Measurements from ENCODE around the gene TBC1D32. TPM values are rescaled to one million over a fixed set of nuclear protein-coding genes. Genes with fewer than 3 reads are reported as not detected.
"Not testable (repeated sequence)": the region's sequence is repeated elsewhere in the genome, so short reads cannot be mapped to it uniquely, and the experiment has no call there.

The TBC1D32 gene
- total and polyA plus RNA-seq, 2 donors: 3.3 to 10.3 TPM

DNA sequence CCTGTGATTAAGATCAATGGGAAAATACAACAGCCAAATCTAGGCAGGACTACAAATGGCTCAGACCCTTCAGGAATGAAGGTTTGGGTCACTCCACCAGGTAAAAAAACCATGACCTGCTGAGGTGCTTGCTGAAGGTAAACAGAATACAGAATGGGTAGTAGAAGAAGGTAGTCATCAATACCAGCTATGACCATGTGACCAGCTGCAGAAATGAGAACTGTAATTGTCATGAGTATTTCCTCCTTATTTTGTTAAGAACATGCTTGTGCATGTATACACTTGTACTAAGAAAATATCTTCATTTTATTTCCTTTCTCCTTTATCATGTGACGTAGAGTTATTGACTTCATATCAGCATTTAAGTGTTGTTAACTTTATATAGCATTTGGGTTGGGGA lies 161.8 kb downstream of the TBC1D32 start:
- H3K36me3 ChIP-seq (ENCODE audit: control insufficient read depth in 2 of 2, insufficient read depth in 2 of 2, low read length in 1 of 2); H3K27me3 ChIP-seq (ENCODE audit: control insufficient read depth in 2 of 2, insufficient read depth in 1 of 2, low read length in 1 of 2); H3K9me3 ChIP-seq (ENCODE audit: control insufficient read depth in 2 of 2, insufficient read depth in 1 of 2, low read length in 1 of 2); H3K27ac ChIP-seq (ENCODE audit: low read depth in 1 of 2, low read length in 1 of 2); H3K4me3 ChIP-seq (ENCODE audit: low read length in 2 of 2); H3K4me1 ChIP-seq (ENCODE audit: control insufficient read depth in 2 of 2, insufficient read depth in 2 of 2, low read length in 2 of 2); DNase-seq (ENCODE audit: low read depth in 6 of 9, low spot score in 9 of 9): not testable (repeated sequence)
- 94% methylated on average over 1 of the region's 1 CpG for WGBS

DNA sequence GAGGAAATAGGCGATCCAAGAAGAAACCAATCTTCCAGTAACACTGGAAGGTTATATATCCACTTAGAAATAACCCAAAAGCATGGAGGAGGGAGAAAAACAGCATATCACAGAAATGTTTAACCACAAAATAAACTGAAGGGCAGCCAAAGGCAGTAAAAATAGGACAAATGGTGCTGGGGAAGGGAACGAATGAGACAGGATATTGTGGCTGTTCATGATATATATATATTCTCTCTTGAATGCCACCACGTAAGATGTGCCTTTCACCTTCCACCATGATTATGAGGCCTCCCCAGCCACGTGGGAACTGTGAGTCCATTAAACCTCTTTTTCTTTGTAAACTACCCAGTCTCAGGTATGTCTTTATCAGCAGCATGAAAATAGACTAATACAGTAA lies 162.4 kb downstream of the TBC1D32 start:
- Histone ChIP-seq H3K36me3 (ENCODE audit: control insufficient read depth in 2 of 2, insufficient read depth in 2 of 2, low read length in 1 of 2) (no peaks in the 10 kb centered on the region), H3K27ac (ENCODE audit: low read depth in 1 of 2, low read length in 1 of 2) (no peak overlapping the region), H3K4me1 (ENCODE audit: control insufficient read depth in 2 of 2, insufficient read depth in 2 of 2, low read length in 2 of 2) (no peaks in the 10 kb centered on the region), H3K9me3 (ENCODE audit: control insufficient read depth in 2 of 2, insufficient read depth in 1 of 2, low read length in 1 of 2) (no peaks in the 10 kb centered on the region), H3K27me3 (ENCODE audit: control insufficient read depth in 2 of 2, insufficient read depth in 1 of 2, low read length in 1 of 2) (no peaks in the 10 kb centered on the region), H3K4me3 (ENCODE audit: low read length in 2 of 2) (no peak overlapping the region)
- WGBS: 93% methylated on average over 4 of the region's 4 CpGs
- DNase-seq (ENCODE audit: low read depth in 6 of 9, low spot score in 9 of 9): no peak

DNA sequence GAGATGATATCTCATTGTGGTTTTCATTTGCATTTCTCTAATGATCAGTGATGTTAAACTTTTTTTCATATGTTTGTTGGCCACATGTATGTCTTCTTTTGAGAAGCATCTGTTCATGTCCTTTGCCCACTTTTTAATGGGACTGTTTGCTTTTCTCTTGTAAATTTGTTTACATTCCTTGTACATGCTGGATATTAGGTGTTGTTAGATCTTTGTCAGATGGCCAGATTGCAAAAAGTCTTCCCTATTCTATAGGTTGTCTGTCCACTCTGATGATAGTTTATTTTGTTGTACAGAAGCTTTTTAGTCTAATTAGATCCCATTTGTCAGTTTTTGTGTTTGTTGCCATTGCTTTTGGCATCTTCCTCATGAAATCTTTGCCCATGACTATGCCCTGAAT lies 172.4 kb downstream of the TBC1D32 start:
- no peak overlapping the region for H3K4me3 ChIP-seq (ENCODE audit: low read length in 2 of 2)
- DNase-seq (ENCODE audit: low read depth in 6 of 9, low spot score in 9 of 9): no peak
- H3K4me1 ChIP-seq (ENCODE audit: control insufficient read depth in 2 of 2, insufficient read depth in 2 of 2, low read length in 2 of 2): no peaks in the 10 kb centered on the region
- H3K27ac ChIP-seq (ENCODE audit: low read depth in 1 of 2, low read length in 1 of 2): no peak overlapping the region
- no peaks in the 10 kb centered on the region for H3K27me3 ChIP-seq (ENCODE audit: control insufficient read depth in 2 of 2, insufficient read depth in 1 of 2, low read length in 1 of 2)
- H3K36me3 ChIP-seq (ENCODE audit: control insufficient read depth in 2 of 2, insufficient read depth in 2 of 2, low read length in 1 of 2): no peaks in the 10 kb centered on the region
- H3K9me3 ChIP-seq (ENCODE audit: control insufficient read depth in 2 of 2, insufficient read depth in 1 of 2, low read length in 1 of 2): no peaks in the 10 kb centered on the region

DNA sequence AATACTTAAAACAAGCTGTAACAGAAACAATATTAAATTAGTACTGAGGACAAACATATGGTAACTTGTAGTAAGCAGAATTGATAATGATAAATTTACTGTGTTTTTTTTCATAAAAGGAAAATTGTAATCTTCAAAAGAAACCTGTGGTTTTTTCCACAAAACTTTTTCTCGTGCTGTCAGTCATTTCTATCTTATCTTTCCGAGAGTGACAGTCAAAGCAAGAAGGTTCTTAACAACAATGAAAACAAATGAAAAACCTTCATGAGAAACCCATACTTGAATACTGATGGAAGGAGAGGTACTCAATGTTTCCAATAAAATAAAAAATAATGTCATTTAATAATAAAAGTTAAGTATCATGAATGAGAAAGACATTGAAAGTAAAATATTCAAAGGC lies 174.0 kb downstream of the TBC1D32 start:
- H3K36me3 ChIP-seq (ENCODE audit: control insufficient read depth in 2 of 2, insufficient read depth in 2 of 2, low read length in 1 of 2): no peaks in the 10 kb centered on the region
- no peaks in the 10 kb centered on the region for H3K27me3 ChIP-seq (ENCODE audit: control insufficient read depth in 2 of 2, insufficient read depth in 1 of 2, low read length in 1 of 2)
- no peaks in the 10 kb centered on the region for H3K9me3 ChIP-seq (ENCODE audit: control insufficient read depth in 2 of 2, insufficient read depth in 1 of 2, low read length in 1 of 2)
- no peaks in the 10 kb centered on the region for H3K4me1 ChIP-seq (ENCODE audit: control insufficient read depth in 2 of 2, insufficient read depth in 2 of 2, low read length in 2 of 2)
- no peak overlapping the region for H3K4me3 ChIP-seq (ENCODE audit: low read length in 2 of 2)
- no peak overlapping the region for H3K27ac ChIP-seq (ENCODE audit: low read depth in 1 of 2, low read length in 1 of 2)
- 92% methylated on average over 2 of the region's 2 CpGs for WGBS
- no peak for DNase-seq (ENCODE audit: low read depth in 6 of 9, low spot score in 9 of 9)

DNA sequence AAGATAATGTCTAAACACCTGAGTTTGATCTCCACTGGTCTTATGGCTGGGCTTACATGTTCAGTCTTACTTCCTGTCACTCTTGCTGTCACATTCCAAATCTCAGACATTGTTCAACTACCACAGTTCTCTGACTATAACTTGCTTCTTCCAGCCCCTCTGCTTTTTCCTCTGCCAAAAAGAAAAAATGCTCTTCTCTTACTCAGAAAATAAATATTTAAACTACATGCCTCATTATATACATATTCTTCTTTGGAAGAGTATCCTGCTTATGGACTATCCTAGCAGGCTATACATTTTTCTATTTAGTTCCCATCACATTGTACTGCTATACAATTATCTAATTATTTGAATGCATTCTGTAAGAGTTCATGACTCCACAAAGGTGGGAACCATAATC lies 175.4 kb downstream of the TBC1D32 start:
- no peaks in the 10 kb centered on the region for H3K36me3 ChIP-seq (ENCODE audit: control insufficient read depth in 2 of 2, insufficient read depth in 2 of 2, low read length in 1 of 2)
- peaks cover 0 to 3% of the 10 kb centered on the region in 2 donors for H3K9me3 ChIP-seq (ENCODE audit: control insufficient read depth in 2 of 2, insufficient read depth in 1 of 2, low read length in 1 of 2)
- H3K27ac ChIP-seq (ENCODE audit: low read depth in 1 of 2, low read length in 1 of 2): no peak overlapping the region
- no peaks in the 10 kb centered on the region for H3K4me1 ChIP-seq (ENCODE audit: control insufficient read depth in 2 of 2, insufficient read depth in 2 of 2, low read length in 2 of 2)
- no peak for DNase-seq (ENCODE audit: low read depth in 6 of 9, low spot score in 9 of 9)
- H3K4me3 ChIP-seq (ENCODE audit: low read length in 2 of 2): no peak overlapping the region
- H3K27me3 ChIP-seq (ENCODE audit: control insufficient read depth in 2 of 2, insufficient read depth in 1 of 2, low read length in 1 of 2): no peaks in the 10 kb centered on the region

DNA sequence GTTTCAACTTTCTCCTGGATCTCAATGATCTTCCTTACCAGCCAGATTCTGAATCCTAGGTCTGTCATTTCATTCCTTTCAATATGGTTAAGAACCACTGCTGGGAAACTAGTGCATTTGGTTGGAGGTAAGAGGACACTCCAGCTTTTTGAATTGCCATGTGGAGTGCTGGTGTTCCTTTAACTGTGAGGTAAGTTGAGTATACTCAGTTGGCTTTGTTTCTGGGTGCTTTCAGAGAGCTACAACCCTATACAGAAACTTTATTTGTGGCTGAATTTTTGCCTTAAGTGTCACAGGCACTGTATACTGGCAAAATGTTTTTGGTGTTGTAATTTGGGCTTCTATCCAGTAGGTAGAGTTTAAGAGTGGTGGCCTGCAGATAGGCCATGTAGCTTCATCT lies 175.8 kb downstream of the TBC1D32 start:
- no peak overlapping the region for H3K4me3 ChIP-seq (ENCODE audit: low read length in 2 of 2)

DNA sequence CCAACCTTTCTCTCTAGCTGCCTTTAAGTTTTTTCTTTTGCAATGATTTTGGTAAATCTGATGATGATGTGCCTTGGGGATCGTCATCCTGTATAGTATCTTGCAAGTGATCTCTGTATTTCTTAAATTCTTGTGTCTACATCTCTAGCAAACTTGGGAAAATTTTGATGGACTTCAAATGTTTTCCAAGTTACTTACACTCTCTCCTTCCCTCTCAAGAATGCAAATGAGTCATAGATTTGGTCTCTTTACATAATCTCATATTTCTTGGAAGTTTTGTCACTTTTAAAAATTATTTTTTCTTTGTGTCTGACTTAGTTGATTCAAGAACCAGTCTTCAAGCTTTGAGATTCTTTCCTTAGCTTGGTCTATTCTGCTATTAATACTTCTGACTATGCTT lies 176.4 kb downstream of the TBC1D32 start:
- Histone ChIP-seq H3K4me3 (ENCODE audit: low read length in 2 of 2) (no peak overlapping the region), H3K36me3 (ENCODE audit: control insufficient read depth in 2 of 2, insufficient read depth in 2 of 2, low read length in 1 of 2) (no peaks in the 10 kb centered on the region), H3K4me1 (ENCODE audit: control insufficient read depth in 2 of 2, insufficient read depth in 2 of 2, low read length in 2 of 2) (no peaks in the 10 kb centered on the region), H3K9me3 (ENCODE audit: control insufficient read depth in 2 of 2, insufficient read depth in 1 of 2, low read length in 1 of 2) (peaks cover 0 to 13% of the 10 kb centered on the region in 2 donors), H3K27me3 (ENCODE audit: control insufficient read depth in 2 of 2, insufficient read depth in 1 of 2, low read length in 1 of 2) (no peaks in the 10 kb centered on the region), H3K27ac (ENCODE audit: low read depth in 1 of 2, low read length in 1 of 2) (no peak overlapping the region)
- 94% methylated on average over 1 of the region's 1 CpG for WGBS
- DNase-seq (ENCODE audit: low read depth in 6 of 9, low spot score in 9 of 9): no peak

More for the DNA sequence above, 175.8 kb downstream of the TBC1D32 start:
- Histone ChIP-seq H3K36me3 (ENCODE audit: control insufficient read depth in 2 of 2, insufficient read depth in 2 of 2, low read length in 1 of 2) (no peaks in the 10 kb centered on the region), H3K9me3 (ENCODE audit: control insufficient read depth in 2 of 2, insufficient read depth in 1 of 2, low read length in 1 of 2) (peaks cover 0 to 8% of the 10 kb centered on the region in 2 donors), H3K27me3 (ENCODE audit: control insufficient read depth in 2 of 2, insufficient read depth in 1 of 2, low read length in 1 of 2) (no peaks in the 10 kb centered on the region), H3K4me1 (ENCODE audit: control insufficient read depth in 2 of 2, insufficient read depth in 2 of 2, low read length in 2 of 2) (no peaks in the 10 kb centered on the region), H3K27ac (ENCODE audit: low read depth in 1 of 2, low read length in 1 of 2) (no peak overlapping the region)
- no peak for DNase-seq (ENCODE audit: low read depth in 6 of 9, low spot score in 9 of 9)

DNA sequence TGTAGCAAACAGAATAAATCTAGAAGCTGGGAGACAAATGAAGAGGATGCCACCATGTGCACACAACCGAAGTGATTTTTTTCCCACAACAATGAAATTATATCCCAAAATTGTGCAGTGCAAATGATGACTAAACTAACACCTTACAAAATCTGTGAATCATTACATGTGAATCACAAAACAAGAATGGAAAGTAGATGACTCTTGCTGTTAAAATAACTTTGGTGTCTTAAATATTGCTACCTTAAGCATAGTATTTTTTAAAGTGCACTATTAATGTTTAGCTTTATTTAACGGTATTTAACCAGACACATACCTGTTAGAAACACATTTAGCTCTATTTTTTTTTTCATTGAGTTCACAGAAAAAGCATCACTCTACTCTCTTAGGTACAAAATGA lies 190.8 kb downstream of the TBC1D32 start:
- no peak for DNase-seq (ENCODE audit: low read depth in 6 of 9, low spot score in 9 of 9)
- H3K4me3 ChIP-seq (ENCODE audit: low read length in 2 of 2): no peak overlapping the region
- H3K36me3 ChIP-seq (ENCODE audit: control insufficient read depth in 2 of 2, insufficient read depth in 2 of 2, low read length in 1 of 2): no peaks in the 10 kb centered on the region
- no peak overlapping the region for H3K27ac ChIP-seq (ENCODE audit: low read depth in 1 of 2, low read length in 1 of 2)
- peaks cover 1 to 4% of the 10 kb centered on the region in 2 donors for H3K9me3 ChIP-seq (ENCODE audit: control insufficient read depth in 2 of 2, insufficient read depth in 1 of 2, low read length in 1 of 2)
- no peaks in the 10 kb centered on the region for H3K4me1 ChIP-seq (ENCODE audit: control insufficient read depth in 2 of 2, insufficient read depth in 2 of 2, low read length in 2 of 2)
- WGBS: 95% methylated on average over 2 of the region's 2 CpGs
- no peaks in the 10 kb centered on the region for H3K27me3 ChIP-seq (ENCODE audit: control insufficient read depth in 2 of 2, insufficient read depth in 1 of 2, low read length in 1 of 2)

DNA sequence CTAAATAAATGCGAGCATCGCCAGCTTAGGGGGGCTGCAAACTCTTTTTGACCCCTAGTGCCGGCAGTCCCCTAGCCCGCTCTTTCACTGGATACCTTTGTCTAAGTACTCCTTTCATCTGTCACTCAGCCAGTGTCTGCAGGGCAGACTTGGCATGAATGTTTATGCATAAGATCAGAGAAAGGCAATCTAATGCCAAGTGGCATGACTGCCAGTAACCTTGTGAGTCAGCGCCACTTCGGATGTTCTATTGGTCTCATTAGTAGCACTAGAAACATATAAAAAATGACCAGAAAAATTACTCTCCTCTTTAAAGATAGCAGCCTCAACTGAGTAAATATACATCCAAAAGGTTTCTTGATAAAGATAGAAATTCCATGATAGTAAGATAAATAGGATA lies 192.2 kb downstream of the TBC1D32 start:
- Histone ChIP-seq H3K4me3 (ENCODE audit: low read length in 2 of 2) (no peak overlapping the region), H3K27me3 (ENCODE audit: control insufficient read depth in 2 of 2, insufficient read depth in 1 of 2, low read length in 1 of 2) (no peaks in the 10 kb centered on the region), H3K4me1 (ENCODE audit: control insufficient read depth in 2 of 2, insufficient read depth in 2 of 2, low read length in 2 of 2) (no peaks in the 10 kb centered on the region), H3K27ac (ENCODE audit: low read depth in 1 of 2, low read length in 1 of 2) (no peak overlapping the region), H3K36me3 (ENCODE audit: control insufficient read depth in 2 of 2, insufficient read depth in 2 of 2, low read length in 1 of 2) (no peaks in the 10 kb centered on the region), H3K9me3 (ENCODE audit: control insufficient read depth in 2 of 2, insufficient read depth in 1 of 2, low read length in 1 of 2) (peaks cover 1 to 3% of the 10 kb centered on the region in 2 donors)
- WGBS: 98% methylated on average over 6 of the region's 6 CpGs
- DNase-seq (ENCODE audit: low read depth in 6 of 9, low spot score in 9 of 9): no peak

DNA sequence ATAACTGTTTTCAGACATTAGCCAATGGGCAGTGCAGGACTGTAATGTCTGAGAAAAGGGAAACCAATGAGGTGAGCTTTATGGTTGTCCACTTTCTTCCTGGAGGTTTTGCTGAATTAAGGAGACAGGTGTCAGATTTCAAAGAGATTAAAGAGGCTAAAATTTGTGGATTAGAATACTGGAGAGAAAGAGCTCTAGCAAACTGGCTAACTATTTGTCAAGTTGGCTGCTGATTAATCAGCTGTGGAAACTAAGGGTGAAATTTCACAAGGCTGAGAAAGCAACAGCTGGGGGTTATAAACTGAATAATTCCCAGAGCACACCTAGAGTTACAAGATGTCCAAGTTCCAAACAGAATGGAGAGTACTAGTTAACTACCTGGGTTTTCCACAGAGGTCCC lies 198.9 kb downstream of the TBC1D32 start:
- no peak for DNase-seq (ENCODE audit: low read depth in 6 of 9, low spot score in 9 of 9)
- Histone ChIP-seq H3K27me3 (ENCODE audit: control insufficient read depth in 2 of 2, insufficient read depth in 1 of 2, low read length in 1 of 2) (no peaks in the 10 kb centered on the region), H3K4me3 (ENCODE audit: low read length in 2 of 2) (no peak overlapping the region), H3K27ac (ENCODE audit: low read depth in 1 of 2, low read length in 1 of 2) (no peak overlapping the region), H3K36me3 (ENCODE audit: control insufficient read depth in 2 of 2, insufficient read depth in 2 of 2, low read length in 1 of 2) (no peaks in the 10 kb centered on the region), H3K4me1 (ENCODE audit: control insufficient read depth in 2 of 2, insufficient read depth in 2 of 2, low read length in 2 of 2) (no peaks in the 10 kb centered on the region), H3K9me3 (ENCODE audit: control insufficient read depth in 2 of 2, insufficient read depth in 1 of 2, low read length in 1 of 2) (no peaks in the 10 kb centered on the region)
